Bronchial epithelial cell (primary cell): ENCODE data around the gene CDSN. TPM values are rescaled to one million over a fixed set of nuclear protein-coding genes. Genes with fewer than 3 reads are reported as not detected.

Source experiments
- DNase-seq: peaks from one replicate; pipeline ENCODE4 v3.0.0-alpha.2; 2010; ENCODE audit warnings: low read depth
- FAIRE-seq: peaks from 2 replicates; lab custom pipeline; 2011; peaks lifted over from hg19 to GRCh38; lab: Jason Lieb, UNC
- H3K27me3 ChIP-seq: 2 replicates; pipeline ENCODE4 v1.5.1; 2011; ENCODE audit warnings: low read length; ENCODE audit not compliant: control insufficient read depth, insufficient read depth
- H3K36me3 ChIP-seq: 2 replicates; pipeline ENCODE4 v1.5.1; 2011; ENCODE audit warnings: low read length; ENCODE audit not compliant: control insufficient read depth, insufficient read depth
- H3K4me3 ChIP-seq: 2 replicates; pipeline ENCODE4 v1.5.1; 2011; ENCODE audit warnings: mild to moderate bottlenecking, low read depth, low read length, control low read depth
- CTCF ChIP-seq: IDR thresholded peaks from 2 replicates; pipeline ENCODE4 v1.5.1; 2011; ENCODE audit warnings: mild to moderate bottlenecking, moderate library complexity, low read length, control low read depth, inconsistent platforms; ENCODE audit not compliant: insufficient read depth, severe bottlenecking
- total RNA-seq: library from RNA; depleted of rRNA; stranded (reverse); fragments of >200 nt; gene quantifications from 2 replicates; pipeline ENCODE4 v1.2.1, GENCODE V29; 2014

CDSN gene
- total RNA-seq, 1 donor from 2014 or later, result not detected

GRCh38 chr6:31111712-31112111 lies 8.5 kb downstream of the CDSN start:
- Histone ChIP-seq H3K4me3 (no peak overlapping the region), H3K27me3 (peaks cover 6% of the 10 kb centered on the region), H3K36me3 (no peaks in the 10 kb centered on the region)
- DNase-seq (no peak), FAIRE-seq (no peak)
- TF ChIP-seq CTCF, result no peak

- no peaks in the 10 kb centered on the region for H3K36me3 ChIP-seq
- peaks cover 6% of the 10 kb centered on the region for H3K27me3 ChIP-seq
- FAIRE-seq, result peak; percentile 32
- TF ChIP-seq CTCF, result no peak
- no peak overlapping the region for H3K4me3 ChIP-seq
- no peak for DNase-seq
Measured at GRCh38 chr6:31110825-31111582, 9.2 kb downstream of the CDSN start.

DNA sequence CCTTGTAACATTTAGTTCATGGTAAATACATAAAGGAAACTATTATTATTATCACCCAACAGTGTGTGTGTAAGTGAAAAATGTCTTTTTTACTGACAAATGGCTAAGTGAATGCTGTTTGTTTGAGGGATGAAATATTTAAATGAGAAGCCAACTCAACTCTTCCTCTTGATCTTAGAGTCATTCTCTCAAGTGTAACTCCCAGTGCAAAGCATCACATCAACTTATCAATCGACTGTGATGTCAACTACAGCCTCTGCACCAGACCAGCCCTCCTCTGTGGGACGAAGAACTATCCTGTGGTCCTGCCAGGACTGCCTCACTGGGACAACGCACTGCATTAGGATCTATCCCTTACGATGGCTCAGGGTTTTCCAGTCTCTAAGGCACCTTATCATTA lies 13.2 kb downstream of the CDSN start:
- Histone ChIP-seq H3K27me3 (peaks cover 6% of the 10 kb centered on the region), H3K36me3 (no peaks in the 10 kb centered on the region), H3K4me3 (no peak overlapping the region)
- FAIRE-seq, result no peak
- no peak for TF ChIP-seq CTCF
- no peak for DNase-seq

DNA sequence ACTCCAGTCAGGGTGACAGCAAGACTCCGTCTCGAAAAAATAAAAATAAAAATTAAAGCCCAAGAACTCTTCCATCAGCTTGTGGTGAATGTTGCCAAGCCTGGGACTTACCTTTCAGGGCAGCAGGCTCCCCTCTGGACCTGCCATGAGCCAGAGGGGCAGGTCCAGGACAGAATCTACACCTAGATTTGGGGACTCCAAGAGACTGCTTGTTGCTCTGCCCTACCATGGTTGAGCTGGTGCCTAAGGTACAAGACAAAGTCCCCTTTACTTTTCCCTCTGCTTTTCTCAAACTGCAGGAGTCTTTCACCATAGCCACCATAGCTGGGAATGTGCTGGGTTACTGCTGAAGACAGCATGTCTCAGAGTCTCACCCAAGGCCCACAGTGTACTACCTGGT lies 17.1 kb downstream of the CDSN start:
- DNase-seq (no peak), FAIRE-seq (no peak)
- H3K36me3 ChIP-seq, result no peaks in the 10 kb centered on the region
- no peak overlapping the region for H3K4me3 ChIP-seq
- TF ChIP-seq CTCF, result no peak
- no peaks in the 10 kb centered on the region for H3K27me3 ChIP-seq

DNA sequence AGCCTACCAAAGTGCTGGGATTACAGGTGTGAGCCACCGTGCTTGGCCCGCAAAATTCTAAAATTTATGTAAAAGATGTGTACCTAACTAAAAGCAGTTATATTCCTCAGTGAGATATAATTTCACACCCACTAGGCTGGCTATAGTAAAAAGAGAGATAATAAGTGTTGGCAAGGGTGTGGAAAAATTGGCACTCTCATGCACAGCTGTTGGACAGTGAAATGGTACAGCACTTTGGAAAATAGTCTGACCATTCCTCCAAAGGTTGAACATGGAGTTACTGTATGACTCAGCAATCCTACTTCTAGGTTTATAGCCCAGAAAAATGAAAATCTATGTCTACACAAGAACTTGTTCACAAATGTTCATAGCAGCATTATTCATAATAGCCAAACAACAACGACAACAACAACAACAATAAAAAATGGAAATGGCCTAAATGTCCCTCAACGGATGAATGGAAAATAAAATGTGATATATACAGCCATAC lies 21.8 kb downstream of the CDSN start:
- Histone ChIP-seq H3K36me3 (no peaks in the 10 kb centered on the region), H3K27me3 (no peaks in the 10 kb centered on the region), H3K4me3 (no peak overlapping the region)
- DNase-seq, result no peak
- FAIRE-seq, result no peak
- no peak for TF ChIP-seq CTCF
